SK-N-SH treated with all-trans-retinoic acid at 6 μM for 48 hours (cell line): Measurements from ENCODE around the gene DGUOK.

Source experiments
- ATAC-seq: fragments of 200-7000 bp; cut with Tn5 transposase; 3 replicates; pipeline ENCODE4 v1.9.1; 2020; ENCODE audit warnings: mild to moderate bottlenecking, moderate library complexity
- BACH2 ChIP-seq: fragments of 250-450 bp; sonication (Bioruptor Pico); IDR thresholded peaks from 2 replicates; pipeline ENCODE4 v1.9.0; 2021; ENCODE audit warnings: mild to moderate bottlenecking, borderline replicate concordance
- CSDC2 ChIP-seq: fragments of 250-450 bp; sonication (Bioruptor Pico); IDR thresholded peaks from 2 replicates; pipeline ENCODE4 v1.5.0; 2020; ENCODE audit warnings: mild to moderate bottlenecking, moderate library complexity
- ESRRG ChIP-seq: fragments of 250-450 bp; sonication (Bioruptor Pico); IDR thresholded peaks from 2 replicates; pipeline ENCODE4 v1.6.1; 2021; ENCODE audit warnings: mild to moderate bottlenecking
- GLIS3 ChIP-seq: fragments of 250-450 bp; sonication (Bioruptor Pico); IDR thresholded peaks from 2 replicates; pipeline ENCODE4 v1.5.0; 2020; ENCODE audit warnings: mild to moderate bottlenecking, moderate library complexity
- ISL1 ChIP-seq: fragments of 250-450 bp; sonication (Bioruptor Pico); IDR thresholded peaks from 2 replicates; pipeline ENCODE4 v2.1.2; 2022; ENCODE audit warnings: mild to moderate bottlenecking, moderate library complexity
- OSR1 ChIP-seq: fragments of 250-450 bp; sonication (Bioruptor Pico); IDR thresholded peaks from 2 replicates; pipeline ENCODE4 v1.8.0; 2022; ENCODE audit warnings: moderate library complexity, mild to moderate bottlenecking, inconsistent platforms
- PPARA ChIP-seq: fragments of 250-450 bp; sonication (Bioruptor Pico); IDR thresholded peaks from 2 replicates; pipeline ENCODE4 v1.5.0; 2020; ENCODE audit warnings: mild to moderate bottlenecking, borderline replicate concordance
- RARB ChIP-seq: fragments of 250-450 bp; sonication (Bioruptor Pico); IDR thresholded peaks from 2 replicates; pipeline ENCODE4 v1.8.0; 2021; ENCODE audit warnings: mild to moderate bottlenecking, moderate library complexity
- SNAI2 ChIP-seq: fragments of 250-450 bp; sonication (Bioruptor Pico); IDR thresholded peaks from 2 replicates; pipeline ENCODE4 v1.5.0; 2020; ENCODE audit warnings: mild to moderate bottlenecking, moderate library complexity
- TCF4 ChIP-seq: fragments of 250-450 bp; sonication (Bioruptor Pico); IDR thresholded peaks from 2 replicates; pipeline ENCODE4 v1.8.0; 2021; ENCODE audit warnings: mild to moderate bottlenecking, moderate library complexity, borderline replicate concordance
- TOX ChIP-seq: fragments of 250-450 bp; sonication (Bioruptor Pico); IDR thresholded peaks from 2 replicates; pipeline ENCODE4 v1.8.0; 2021; ENCODE audit warnings: mild to moderate bottlenecking, moderate library complexity, borderline replicate concordance
- ZC3H10 ChIP-seq: fragments of 250-450 bp; sonication (Bioruptor Pico); IDR thresholded peaks from 2 replicates; pipeline ENCODE4 v1.5.1; 2021; ENCODE audit warnings: mild to moderate bottlenecking, moderate library complexity
- ZFP3 ChIP-seq: fragments of 250-450 bp; sonication (Bioruptor Pico); IDR thresholded peaks from 2 replicates; pipeline ENCODE4 v1.5.0; 2020; ENCODE audit warnings: mild to moderate bottlenecking, moderate library complexity
- ZNF565 ChIP-seq: fragments of 450-650 bp; formaldehyde crosslinking; conservative IDR thresholded peaks from 2 replicates; pipeline ENCODE4 v1.5.0; 2020; ENCODE audit warnings: low read depth, mild to moderate bottlenecking, moderate library complexity
- ZNF70 ChIP-seq: fragments of 450-650 bp; formaldehyde crosslinking; IDR thresholded peaks from 2 replicates; pipeline ENCODE4 v1.5.0; 2020; ENCODE audit warnings: mild to moderate bottlenecking, moderate library complexity
- ZNF8 ChIP-seq: fragments of 450-650 bp; formaldehyde crosslinking; IDR thresholded peaks from 2 replicates; pipeline ENCODE4 v1.5.0; 2020; ENCODE audit warnings: mild to moderate bottlenecking, moderate library complexity
- TF ChIP-seq, protein P1 (sequence below): fragments of 250-450 bp; sonication (Bioruptor Pico); IDR thresholded peaks from 2 replicates; pipeline ENCODE4 v1.5.1; 2020; ENCODE audit warnings: low read depth, mild to moderate bottlenecking, moderate library complexity
- TF ChIP-seq, protein P2 (sequence below): fragments of 250-450 bp; sonication (Bioruptor Pico); IDR thresholded peaks from 2 replicates; pipeline ENCODE4 v1.8.0; 2020; ENCODE audit warnings: mild to moderate bottlenecking, moderate library complexity, borderline replicate concordance
- TF ChIP-seq, protein P3 (sequence below): fragments of 250-450 bp; sonication (Bioruptor Pico); IDR thresholded peaks from 2 replicates; pipeline ENCODE4 v1.5.0; 2020; ENCODE audit warnings: mild to moderate bottlenecking, moderate library complexity
- TF ChIP-seq, protein P4 (sequence below): fragments of 250-450 bp; sonication (Bioruptor Pico); IDR thresholded peaks from 2 replicates; pipeline ENCODE4 v1.5.1; 2021; ENCODE audit warnings: mild to moderate bottlenecking, moderate library complexity
- TF ChIP-seq, protein P5 (sequence below): fragments of 250-450 bp; sonication (Bioruptor Pico); IDR thresholded peaks from 2 replicates; pipeline ENCODE4 v1.8.0; 2021; ENCODE audit warnings: low read depth, mild to moderate bottlenecking, moderate library complexity, borderline replicate concordance

The DGUOK gene

DNA sequence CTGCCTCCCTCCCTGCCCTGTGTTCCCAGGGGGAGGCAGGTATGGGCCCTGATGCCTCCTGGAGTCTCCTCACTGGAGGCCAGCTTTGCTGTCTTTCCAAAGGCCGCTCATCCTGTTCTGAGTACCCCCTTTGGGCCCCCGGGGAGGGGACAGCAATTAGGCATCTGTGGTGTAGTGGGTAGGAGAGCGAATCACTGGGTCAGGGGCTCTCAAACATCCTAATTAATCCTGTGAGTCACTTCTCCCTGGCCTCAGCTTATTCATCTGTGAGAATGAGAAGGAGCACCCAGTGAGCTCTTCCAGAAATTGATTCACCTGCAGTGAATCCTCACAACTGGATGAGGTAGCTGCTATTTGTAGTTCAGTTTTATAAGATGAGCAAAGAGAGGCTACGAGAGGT lies 74.4 kb downstream of the DGUOK start:
- ATAC-seq: no peak
- TF ChIP-seq ZNF565 (CRISPR knock-in tag) (no peak), SNAI2 (CRISPR knock-in tag) (no peak), RARB (CRISPR knock-in tag) (no peak), PPARA (no peak), TOX (CRISPR knock-in tag) (no peak), ZNF8 (CRISPR knock-in tag) (no peak), CSDC2 (CRISPR knock-in tag) (no peak), TCF4 (CRISPR knock-in tag) (no peak), OSR1 (CRISPR knock-in tag) (no peak), ZC3H10 (CRISPR knock-in tag) (no peak), GLIS3 (CRISPR knock-in tag) (no peak), ZFP3 (CRISPR knock-in tag) (no peak), ISL1 (CRISPR knock-in tag) (no peak), ESRRG (no peak), ZNF70 (CRISPR knock-in tag) (no peak)
- TF ChIP-seq, protein P1, sequence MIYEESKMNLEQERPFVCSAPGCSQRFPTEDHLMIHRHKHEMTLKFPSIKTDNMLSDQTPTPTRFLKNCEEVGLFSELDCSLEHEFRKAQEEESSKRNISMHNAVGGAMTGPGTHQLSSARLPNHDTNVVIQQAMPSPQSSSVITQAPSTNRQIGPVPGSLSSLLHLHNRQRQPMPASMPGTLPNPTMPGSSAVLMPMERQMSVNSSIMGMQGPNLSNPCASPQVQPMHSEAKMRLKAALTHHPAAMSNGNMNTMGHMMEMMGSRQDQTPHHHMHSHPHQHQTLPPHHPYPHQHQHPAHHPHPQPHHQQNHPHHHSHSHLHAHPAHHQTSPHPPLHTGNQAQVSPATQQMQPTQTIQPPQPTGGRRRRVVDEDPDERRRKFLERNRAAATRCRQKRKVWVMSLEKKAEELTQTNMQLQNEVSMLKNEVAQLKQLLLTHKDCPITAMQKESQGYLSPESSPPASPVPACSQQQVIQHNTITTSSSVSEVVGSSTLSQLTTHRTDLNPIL: no peak
- TF ChIP-seq, protein P2, sequence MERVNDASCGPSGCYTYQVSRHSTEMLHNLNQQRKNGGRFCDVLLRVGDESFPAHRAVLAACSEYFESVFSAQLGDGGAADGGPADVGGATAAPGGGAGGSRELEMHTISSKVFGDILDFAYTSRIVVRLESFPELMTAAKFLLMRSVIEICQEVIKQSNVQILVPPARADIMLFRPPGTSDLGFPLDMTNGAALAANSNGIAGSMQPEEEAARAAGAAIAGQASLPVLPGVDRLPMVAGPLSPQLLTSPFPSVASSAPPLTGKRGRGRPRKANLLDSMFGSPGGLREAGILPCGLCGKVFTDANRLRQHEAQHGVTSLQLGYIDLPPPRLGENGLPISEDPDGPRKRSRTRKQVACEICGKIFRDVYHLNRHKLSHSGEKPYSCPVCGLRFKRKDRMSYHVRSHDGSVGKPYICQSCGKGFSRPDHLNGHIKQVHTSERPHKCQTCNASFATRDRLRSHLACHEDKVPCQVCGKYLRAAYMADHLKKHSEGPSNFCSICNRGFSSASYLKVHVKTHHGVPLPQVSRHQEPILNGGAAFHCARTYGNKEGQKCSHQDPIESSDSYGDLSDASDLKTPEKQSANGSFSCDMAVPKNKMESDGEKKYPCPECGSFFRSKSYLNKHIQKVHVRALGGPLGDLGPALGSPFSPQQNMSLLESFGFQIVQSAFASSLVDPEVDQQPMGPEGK (CRISPR knock-in tag): no peak
- TF ChIP-seq, protein P3, sequence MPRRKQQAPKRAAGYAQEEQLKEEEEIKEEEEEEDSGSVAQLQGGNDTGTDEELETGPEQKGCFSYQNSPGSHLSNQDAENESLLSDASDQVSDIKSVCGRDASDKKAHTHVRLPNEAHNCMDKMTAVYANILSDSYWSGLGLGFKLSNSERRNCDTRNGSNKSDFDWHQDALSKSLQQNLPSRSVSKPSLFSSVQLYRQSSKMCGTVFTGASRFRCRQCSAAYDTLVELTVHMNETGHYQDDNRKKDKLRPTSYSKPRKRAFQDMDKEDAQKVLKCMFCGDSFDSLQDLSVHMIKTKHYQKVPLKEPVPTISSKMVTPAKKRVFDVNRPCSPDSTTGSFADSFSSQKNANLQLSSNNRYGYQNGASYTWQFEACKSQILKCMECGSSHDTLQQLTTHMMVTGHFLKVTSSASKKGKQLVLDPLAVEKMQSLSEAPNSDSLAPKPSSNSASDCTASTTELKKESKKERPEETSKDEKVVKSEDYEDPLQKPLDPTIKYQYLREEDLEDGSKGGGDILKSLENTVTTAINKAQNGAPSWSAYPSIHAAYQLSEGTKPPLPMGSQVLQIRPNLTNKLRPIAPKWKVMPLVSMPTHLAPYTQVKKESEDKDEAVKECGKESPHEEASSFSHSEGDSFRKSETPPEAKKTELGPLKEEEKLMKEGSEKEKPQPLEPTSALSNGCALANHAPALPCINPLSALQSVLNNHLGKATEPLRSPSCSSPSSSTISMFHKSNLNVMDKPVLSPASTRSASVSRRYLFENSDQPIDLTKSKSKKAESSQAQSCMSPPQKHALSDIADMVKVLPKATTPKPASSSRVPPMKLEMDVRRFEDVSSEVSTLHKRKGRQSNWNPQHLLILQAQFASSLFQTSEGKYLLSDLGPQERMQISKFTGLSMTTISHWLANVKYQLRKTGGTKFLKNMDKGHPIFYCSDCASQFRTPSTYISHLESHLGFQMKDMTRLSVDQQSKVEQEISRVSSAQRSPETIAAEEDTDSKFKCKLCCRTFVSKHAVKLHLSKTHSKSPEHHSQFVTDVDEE (CRISPR knock-in tag): no peak
- TF ChIP-seq, all 23 proteins: peak for 0

DNA sequence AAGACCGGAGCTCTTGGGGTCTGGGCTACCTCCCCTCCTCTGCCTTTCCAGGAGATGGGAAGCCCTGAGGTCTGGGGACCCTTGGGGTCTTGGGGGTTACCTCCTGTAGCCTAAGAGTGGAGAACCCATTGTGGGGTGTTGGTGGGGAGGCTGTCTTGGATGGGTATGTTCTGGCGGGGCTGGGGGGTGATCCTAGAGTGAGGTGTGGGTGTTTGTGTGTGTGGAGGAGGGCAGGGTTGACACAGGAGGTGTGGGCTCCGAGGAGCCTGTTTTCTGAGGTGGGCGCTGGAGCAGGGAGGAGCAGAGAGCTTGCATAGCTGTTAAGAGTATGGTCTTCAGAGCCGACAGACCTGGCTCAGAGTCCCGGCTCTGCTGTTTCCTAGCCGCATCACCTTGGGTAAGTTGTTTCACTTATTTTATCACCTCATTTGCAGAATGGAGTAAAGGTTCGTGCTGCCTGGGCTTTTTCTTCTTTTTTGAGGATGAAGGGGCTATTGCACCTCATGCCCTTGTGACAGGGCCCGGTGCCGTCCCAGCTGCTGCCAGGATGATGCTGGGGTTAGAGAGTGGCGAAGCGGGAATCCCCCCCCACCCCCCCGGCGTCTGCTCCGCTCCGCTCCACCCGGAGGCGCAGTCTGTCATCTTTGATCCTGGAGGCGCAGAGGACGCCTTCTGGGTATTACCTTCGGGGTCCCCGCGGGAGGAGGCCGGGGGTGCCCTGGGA lies 75.3 kb downstream of the DGUOK start:
- no peak for TF ChIP-seq ZNF70 (CRISPR knock-in tag)
- no peak for TF ChIP-seq BACH2 (CRISPR knock-in tag)
- no peak for TF ChIP-seq CSDC2 (CRISPR knock-in tag)
- TF ChIP-seq ZFP3 (CRISPR knock-in tag): no peak
- no peak for TF ChIP-seq GLIS3 (CRISPR knock-in tag)
- no peak for TF ChIP-seq ISL1 (CRISPR knock-in tag)
- TF ChIP-seq ESRRG: no peak
- no peak for TF ChIP-seq TCF4 (CRISPR knock-in tag)
- no peak for TF ChIP-seq PPARA
- no peak for TF ChIP-seq RARB (CRISPR knock-in tag)
- TF ChIP-seq, protein P4, sequence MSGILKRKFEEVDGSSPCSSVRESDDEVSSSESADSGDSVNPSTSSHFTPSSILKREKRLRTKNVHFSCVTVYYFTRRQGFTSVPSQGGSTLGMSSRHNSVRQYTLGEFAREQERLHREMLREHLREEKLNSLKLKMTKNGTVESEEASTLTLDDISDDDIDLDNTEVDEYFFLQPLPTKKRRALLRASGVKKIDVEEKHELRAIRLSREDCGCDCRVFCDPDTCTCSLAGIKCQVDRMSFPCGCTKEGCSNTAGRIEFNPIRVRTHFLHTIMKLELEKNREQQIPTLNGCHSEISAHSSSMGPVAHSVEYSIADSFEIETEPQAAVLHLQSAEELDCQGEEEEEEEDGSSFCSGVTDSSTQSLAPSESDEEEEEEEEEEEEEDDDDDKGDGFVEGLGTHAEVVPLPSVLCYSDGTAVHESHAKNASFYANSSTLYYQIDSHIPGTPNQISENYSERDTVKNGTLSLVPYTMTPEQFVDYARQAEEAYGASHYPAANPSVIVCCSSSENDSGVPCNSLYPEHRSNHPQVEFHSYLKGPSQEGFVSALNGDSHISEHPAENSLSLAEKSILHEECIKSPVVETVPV: no peak
- no peak for ATAC-seq

DNA sequence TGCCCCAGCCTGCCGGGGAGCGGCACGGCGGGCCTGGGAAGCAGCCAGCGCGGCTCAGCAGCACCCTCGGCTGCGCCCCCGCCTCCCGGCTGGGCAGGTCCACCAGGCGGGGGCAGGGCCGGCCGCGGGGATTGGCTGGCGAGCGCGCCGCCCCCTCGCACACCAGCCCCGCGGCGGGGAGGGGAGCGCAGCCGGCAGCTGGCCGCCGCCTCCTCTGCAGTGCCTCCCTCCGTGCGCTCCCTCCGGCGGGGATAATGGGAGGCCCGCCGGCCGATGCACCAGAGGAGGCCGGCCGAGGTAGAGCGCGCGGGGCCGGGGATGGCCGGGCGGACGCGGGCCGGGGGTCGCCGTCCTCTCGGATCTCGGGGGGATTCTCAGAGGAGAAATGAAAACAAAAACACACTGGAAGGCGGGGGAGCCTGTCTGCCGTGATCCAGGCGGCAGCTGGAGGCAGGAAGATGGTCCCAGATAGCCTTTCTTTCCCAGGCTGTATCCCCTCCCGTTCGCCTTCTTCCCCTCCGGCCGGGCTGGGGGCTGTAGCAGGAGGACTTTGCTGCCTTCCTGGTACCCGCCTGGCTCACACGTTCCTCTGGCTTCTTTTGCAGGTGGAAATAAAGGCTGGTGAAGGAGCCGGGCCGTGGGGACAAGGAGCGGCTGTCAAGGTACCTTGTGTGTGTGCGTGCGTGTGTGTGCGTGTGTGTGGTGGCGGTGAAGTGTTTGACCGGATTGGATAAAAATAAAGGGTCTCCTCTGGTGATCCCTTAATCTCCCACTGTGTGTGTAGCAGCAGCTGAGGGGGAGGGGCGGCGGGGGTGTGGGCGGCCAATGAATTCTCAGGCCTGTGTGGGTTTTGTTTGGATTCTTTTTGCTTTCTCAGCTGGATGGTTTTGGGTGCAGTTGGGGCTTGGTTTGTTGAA lies 76.1 kb downstream of the DGUOK start:
- ATAC-seq: peak; percentile 97
- TF ChIP-seq, protein P5, sequence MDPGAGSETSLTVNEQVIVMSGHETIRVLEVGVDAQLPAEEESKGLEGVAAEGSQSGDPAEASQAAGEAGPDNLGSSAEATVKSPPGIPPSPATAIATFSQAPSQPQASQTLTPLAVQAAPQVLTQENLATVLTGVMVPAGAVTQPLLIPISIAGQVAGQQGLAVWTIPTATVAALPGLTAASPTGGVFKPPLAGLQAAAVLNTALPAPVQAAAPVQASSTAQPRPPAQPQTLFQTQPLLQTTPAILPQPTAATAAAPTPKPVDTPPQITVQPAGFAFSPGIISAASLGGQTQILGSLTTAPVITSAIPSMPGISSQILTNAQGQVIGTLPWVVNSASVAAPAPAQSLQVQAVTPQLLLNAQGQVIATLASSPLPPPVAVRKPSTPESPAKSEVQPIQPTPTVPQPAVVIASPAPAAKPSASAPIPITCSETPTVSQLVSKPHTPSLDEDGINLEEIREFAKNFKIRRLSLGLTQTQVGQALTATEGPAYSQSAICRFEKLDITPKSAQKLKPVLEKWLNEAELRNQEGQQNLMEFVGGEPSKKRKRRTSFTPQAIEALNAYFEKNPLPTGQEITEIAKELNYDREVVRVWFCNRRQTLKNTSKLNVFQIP (CRISPR knock-in tag): no peak
- TF ChIP-seq TCF4 (CRISPR knock-in tag) (no peak), RARB (CRISPR knock-in tag) (no peak), GLIS3 (CRISPR knock-in tag) (no peak), ZNF70 (CRISPR knock-in tag) (no peak), ZC3H10 (CRISPR knock-in tag) (no peak), ISL1 (CRISPR knock-in tag) (no peak)
